Measurements from ENCODE around the gene SDCBP2. TPM values are rescaled to one million over a fixed set of nuclear protein-coding genes. Genes with fewer than 3 reads are reported as not detected.

SDCBP2 gene
- total RNA-seq, 2 donors from 2014 or later, result 1.5 to 5.1 TPM

- H3K9ac ChIP-seq (ENCODE audit: extremely low read depth, low read length, poor library complexity, severe bottlenecking), result no peak overlapping the region
- peaks cover 17% of the 10 kb centered on the region for H3K4me1 Mint-ChIP-seq
Measured at GRCh38 chr20:1377341-1377871, 48.5 kb upstream of the SDCBP2 start.

GRCh38 chr20:1376408-1377270, 47.7 kb upstream of the SDCBP2 start:
- Histone ChIP-seq H3K36me3 (ENCODE audit: control insufficient read depth, insufficient read depth, low read length) (peaks cover 35% of the 10 kb centered on the region), H3K9me3 (ENCODE audit: control insufficient read depth, low read length) (no peaks in the 10 kb centered on the region), H3K9ac (ENCODE audit: extremely low read depth, low read length, poor library complexity, severe bottlenecking) (no peak overlapping the region), H3K27ac (ENCODE audit: low read depth, low read length) (no peak overlapping the region), H3K4me1 (ENCODE audit: control insufficient read depth, insufficient read depth, low read length) (peaks cover 6% of the 10 kb centered on the region), H3K4me3 (ENCODE audit: low read length) (no peak overlapping the region), H3K27me3 (ENCODE audit: control insufficient read depth, insufficient read depth, low read length, poor library complexity, severe bottlenecking) (no peaks in the 10 kb centered on the region)
- peak overlapping the region; percentile 13 for H3K27ac Mint-ChIP-seq
- H3K27me3 Mint-ChIP-seq (ENCODE audit: insufficient read depth), result no peaks in the 10 kb centered on the region
- 90 to 96% methylated on average over 5 to 7 of the region's 7 CpGs for WGBS, 2 experiments (ENCODE audit: insufficient coverage in 1 of 2, insufficient read length in 1 of 2)
- H3K36me3 Mint-ChIP-seq (ENCODE audit: low read depth), result peaks cover 25% of the 10 kb centered on the region
- no peaks in the 10 kb centered on the region for H3K9me3 Mint-ChIP-seq
- DNase-seq, result peak; percentile 10
- peaks cover 17% of the 10 kb centered on the region for H3K4me1 Mint-ChIP-seq
- no peak overlapping the region for H3K4me3 Mint-ChIP-seq
- no peak for TF ChIP-seq CTCF (conservative IDR thresholded peaks at IDR 0.05)

More at GRCh38 chr20:1377341-1377871, 48.5 kb upstream of the SDCBP2 start:
- Histone ChIP-seq H3K27ac (ENCODE audit: low read depth, low read length) (no peak overlapping the region), H3K27me3 (ENCODE audit: control insufficient read depth, insufficient read depth, low read length, poor library complexity, severe bottlenecking) (no peaks in the 10 kb centered on the region), H3K4me3 (ENCODE audit: low read length) (no peak overlapping the region), H3K9me3 (ENCODE audit: control insufficient read depth, low read length) (no peaks in the 10 kb centered on the region), H3K36me3 (ENCODE audit: control insufficient read depth, insufficient read depth, low read length) (peaks cover 30% of the 10 kb centered on the region), H3K4me1 (ENCODE audit: control insufficient read depth, insufficient read depth, low read length) (peaks cover 6% of the 10 kb centered on the region)
- H3K27ac Mint-ChIP-seq, result peak overlapping the region; percentile 13
- no peaks in the 10 kb centered on the region for H3K27me3 Mint-ChIP-seq (ENCODE audit: insufficient read depth)
- H3K9me3 Mint-ChIP-seq, result no peaks in the 10 kb centered on the region
- DNase-seq, result peak; percentile 10
- H3K4me3 Mint-ChIP-seq, result no peak overlapping the region
- peaks cover 20% of the 10 kb centered on the region for H3K36me3 Mint-ChIP-seq (ENCODE audit: low read depth)
- WGBS, 2 experiments (ENCODE audit: insufficient coverage in 1 of 2, insufficient read length in 1 of 2), result 95 to 100% methylated on average over 3 to 5 of the region's 5 CpGs
- TF ChIP-seq CTCF (conservative IDR thresholded peaks at IDR 0.05), result no peak

GRCh38 chr20:1376007-1376406, 47.1 kb upstream of the SDCBP2 start:
- no peaks in the 10 kb centered on the region for H3K9me3 ChIP-seq (ENCODE audit: control insufficient read depth, low read length)
- Mint-ChIP-seq H3K9me3 (no peaks in the 10 kb centered on the region), H3K36me3 (ENCODE audit: low read depth) (peaks cover 28% of the 10 kb centered on the region), H3K27me3 (ENCODE audit: insufficient read depth) (no peaks in the 10 kb centered on the region), H3K4me1 (peaks cover 17% of the 10 kb centered on the region), H3K4me3 (no peak overlapping the region), H3K27ac (no peak overlapping the region)
- no peaks in the 10 kb centered on the region for H3K27me3 ChIP-seq (ENCODE audit: control insufficient read depth, insufficient read depth, low read length, poor library complexity, severe bottlenecking)
- H3K36me3 ChIP-seq (ENCODE audit: control insufficient read depth, insufficient read depth, low read length), result peaks cover 36% of the 10 kb centered on the region
- DNase-seq, result peak; percentile 22
- no peak overlapping the region for H3K27ac ChIP-seq (ENCODE audit: low read depth, low read length)
- no peak overlapping the region for H3K9ac ChIP-seq (ENCODE audit: extremely low read depth, low read length, poor library complexity, severe bottlenecking)
- WGBS, 2 experiments (ENCODE audit: insufficient coverage in 1 of 2, insufficient read length in 1 of 2), result 93% methylated on average over 1 of the region's 1 CpG; no CpG with 5 or more reads in 1 of the 2 experiments
- peaks cover 6% of the 10 kb centered on the region for H3K4me1 ChIP-seq (ENCODE audit: control insufficient read depth, insufficient read depth, low read length)
- no peak for TF ChIP-seq CTCF (conservative IDR thresholded peaks at IDR 0.05)
- no peak overlapping the region for H3K4me3 ChIP-seq (ENCODE audit: low read length)
